Measurements from ENCODE around the gene HYAL3. TPM values are rescaled to one million over a fixed set of nuclear protein-coding genes. Genes with fewer than 3 reads are reported as not detected.

The HYAL3 gene
- total and polyA plus RNA-seq, 2 of the 13 experiments (the other 11 are each of a cell fraction or from before 2014, with no cell fraction given): 5.5 to 10.4 TPM

DNA sequence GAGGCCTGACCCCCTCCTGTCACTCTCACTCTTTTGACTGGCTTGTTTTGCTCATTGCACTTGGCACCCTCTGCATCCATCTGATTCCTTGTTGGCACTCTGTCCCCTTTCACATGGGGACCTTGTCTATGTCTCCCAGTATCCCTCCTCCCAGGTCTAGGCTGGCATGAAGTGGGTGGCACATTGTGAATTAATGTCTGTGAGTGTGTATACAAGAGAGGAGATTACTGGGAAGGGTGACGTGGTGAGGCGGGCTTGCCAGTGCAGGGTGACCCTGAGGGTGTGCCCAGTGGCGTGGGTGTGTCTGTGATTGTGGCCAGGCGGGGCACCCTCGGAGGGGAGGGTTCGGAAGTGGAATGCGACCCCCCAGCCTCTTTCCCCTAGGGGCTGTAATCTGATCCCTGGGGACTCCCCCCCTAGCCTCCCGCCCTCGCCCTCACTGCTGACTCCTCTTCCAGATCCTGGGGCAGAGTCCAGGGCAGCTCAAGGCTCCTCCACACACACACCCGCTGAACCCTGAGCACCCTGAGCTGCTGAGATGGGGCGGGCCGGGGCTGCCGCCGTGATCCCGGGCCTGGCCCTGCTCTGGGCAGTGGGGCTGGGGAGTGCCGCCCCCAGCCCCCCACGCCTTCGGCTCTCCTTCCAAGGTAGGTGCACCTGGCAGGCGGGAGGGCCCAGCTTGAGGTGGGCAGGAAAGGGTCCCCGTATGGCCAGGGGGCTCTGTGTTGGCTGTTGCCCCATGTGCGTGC is 30.3 kb downstream of the HYAL3 start, which contains the start of gene SEMA3B (continued):
- TF ChIP-seq PRDM15 (CRISPR knock-in tag; IDR thresholded peaks at IDR 0.05) (peak; percentile 73), ZBTB38 (CRISPR knock-in tag; IDR thresholded peaks at IDR 0.05) (no peak), MAF1 (CRISPR knock-in tag; IDR thresholded peaks at IDR 0.05; ENCODE audit: borderline replicate concordance) (no peak), KMT2A (CRISPR knock-in tag; IDR thresholded peaks at IDR 0.05) (no peak), ZNF501 (CRISPR knock-in tag; IDR thresholded peaks at IDR 0.05) (0 out of 2 replicates have a peak, but pooled peaks have one; percentile 25), ZNF484 (CRISPR knock-in tag; IDR thresholded peaks at IDR 0.05; ENCODE audit: borderline replicate concordance, low read depth) (no peak), SAP130 (CRISPR knock-in tag; IDR thresholded peaks at IDR 0.05; ENCODE audit: low read depth) (peak; percentile 75), PCBP2 (optimal IDR thresholded peaks at IDR 0.05; ENCODE audit: low read depth, low read length, poor library complexity, severe bottlenecking) (no peak), MXI1 (IDR thresholded peaks at IDR 0.05; ENCODE audit: borderline replicate concordance, low read depth, low read length) (no peak; the same call in 2 of the 3 replicates), EZH2 (conservative IDR thresholded peaks at IDR 0.05; ENCODE audit: low read depth, low read length) (no peak), REPIN1 (CRISPR knock-in tag; IDR thresholded peaks at IDR 0.05; ENCODE audit: borderline replicate concordance, low read depth) (0 out of 2 replicates have a peak, but pooled peaks have one; percentile 20), SRSF4 (IDR thresholded peaks at IDR 0.05; ENCODE audit: low read depth, low read length, poor library complexity, severe bottlenecking) (no peak), CBFB (CRISPR knock-in tag; IDR thresholded peaks at IDR 0.05) (no peak), HHEX (CRISPR knock-in tag; IDR thresholded peaks at IDR 0.05) (no peak), SMAD9 (CRISPR knock-in tag; IDR thresholded peaks at IDR 0.05) (no peak), ZNF337 (CRISPR knock-in tag; IDR thresholded peaks at IDR 0.05; ENCODE audit: borderline replicate concordance, low read depth) (no peak)
- TF ChIP-seq, protein P1, sequence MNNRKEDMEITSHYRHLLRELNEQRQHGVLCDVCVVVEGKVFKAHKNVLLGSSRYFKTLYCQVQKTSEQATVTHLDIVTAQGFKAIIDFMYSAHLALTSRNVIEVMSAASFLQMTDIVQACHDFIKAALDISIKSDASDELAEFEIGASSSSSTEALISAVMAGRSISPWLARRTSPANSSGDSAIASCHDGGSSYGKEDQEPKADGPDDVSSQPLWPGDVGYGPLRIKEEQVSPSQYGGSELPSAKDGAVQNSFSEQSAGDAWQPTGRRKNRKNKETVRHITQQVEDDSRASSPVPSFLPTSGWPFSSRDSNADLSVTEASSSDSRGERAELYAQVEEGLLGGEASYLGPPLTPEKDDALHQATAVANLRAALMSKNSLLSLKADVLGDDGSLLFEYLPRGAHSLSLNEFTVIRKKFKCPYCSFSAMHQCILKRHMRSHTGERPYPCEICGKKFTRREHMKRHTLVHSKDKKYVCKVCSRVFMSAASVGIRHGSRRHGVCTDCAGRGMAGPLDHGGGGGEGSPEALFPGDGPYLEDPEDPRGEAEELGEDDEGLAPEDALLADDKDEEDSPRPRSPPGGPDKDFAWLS (CRISPR knock-in tag; IDR thresholded peaks at IDR 0.05; ENCODE audit: borderline replicate concordance): no peak
- TF ChIP-seq, protein P2, sequence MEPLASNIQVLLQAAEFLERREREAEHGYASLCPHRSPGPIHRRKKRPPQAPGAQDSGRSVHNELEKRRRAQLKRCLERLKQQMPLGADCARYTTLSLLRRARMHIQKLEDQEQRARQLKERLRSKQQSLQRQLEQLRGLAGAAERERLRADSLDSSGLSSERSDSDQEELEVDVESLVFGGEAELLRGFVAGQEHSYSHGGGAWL (CRISPR knock-in tag; IDR thresholded peaks at IDR 0.05): peak; percentile 52; the same call in 1 of the 2 replicates
- TF ChIP-seq, protein P3, sequence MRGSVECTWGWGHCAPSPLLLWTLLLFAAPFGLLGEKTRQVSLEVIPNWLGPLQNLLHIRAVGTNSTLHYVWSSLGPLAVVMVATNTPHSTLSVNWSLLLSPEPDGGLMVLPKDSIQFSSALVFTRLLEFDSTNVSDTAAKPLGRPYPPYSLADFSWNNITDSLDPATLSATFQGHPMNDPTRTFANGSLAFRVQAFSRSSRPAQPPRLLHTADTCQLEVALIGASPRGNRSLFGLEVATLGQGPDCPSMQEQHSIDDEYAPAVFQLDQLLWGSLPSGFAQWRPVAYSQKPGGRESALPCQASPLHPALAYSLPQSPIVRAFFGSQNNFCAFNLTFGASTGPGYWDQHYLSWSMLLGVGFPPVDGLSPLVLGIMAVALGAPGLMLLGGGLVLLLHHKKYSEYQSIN (CRISPR knock-in tag; IDR thresholded peaks at IDR 0.05; ENCODE audit: borderline replicate concordance): no peak
- TF ChIP-seq, protein P4, sequence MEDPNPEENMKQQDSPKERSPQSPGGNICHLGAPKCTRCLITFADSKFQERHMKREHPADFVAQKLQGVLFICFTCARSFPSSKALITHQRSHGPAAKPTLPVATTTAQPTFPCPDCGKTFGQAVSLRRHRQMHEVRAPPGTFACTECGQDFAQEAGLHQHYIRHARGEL (CRISPR knock-in tag; IDR thresholded peaks at IDR 0.05): 0 out of 2 replicates have a peak, but pooled peaks have one; percentile 54
- TF ChIP-seq, protein P5, sequence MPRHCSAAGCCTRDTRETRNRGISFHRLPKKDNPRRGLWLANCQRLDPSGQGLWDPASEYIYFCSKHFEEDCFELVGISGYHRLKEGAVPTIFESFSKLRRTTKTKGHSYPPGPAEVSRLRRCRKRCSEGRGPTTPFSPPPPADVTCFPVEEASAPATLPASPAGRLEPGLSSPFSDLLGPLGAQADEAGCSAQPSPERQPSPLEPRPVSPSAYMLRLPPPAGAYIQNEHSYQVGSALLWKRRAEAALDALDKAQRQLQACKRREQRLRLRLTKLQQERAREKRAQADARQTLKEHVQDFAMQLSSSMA (CRISPR knock-in tag; IDR thresholded peaks at IDR 0.05): no peak
